ENCODE data around the gene PTK6.

Gene PTK6

DNA sequence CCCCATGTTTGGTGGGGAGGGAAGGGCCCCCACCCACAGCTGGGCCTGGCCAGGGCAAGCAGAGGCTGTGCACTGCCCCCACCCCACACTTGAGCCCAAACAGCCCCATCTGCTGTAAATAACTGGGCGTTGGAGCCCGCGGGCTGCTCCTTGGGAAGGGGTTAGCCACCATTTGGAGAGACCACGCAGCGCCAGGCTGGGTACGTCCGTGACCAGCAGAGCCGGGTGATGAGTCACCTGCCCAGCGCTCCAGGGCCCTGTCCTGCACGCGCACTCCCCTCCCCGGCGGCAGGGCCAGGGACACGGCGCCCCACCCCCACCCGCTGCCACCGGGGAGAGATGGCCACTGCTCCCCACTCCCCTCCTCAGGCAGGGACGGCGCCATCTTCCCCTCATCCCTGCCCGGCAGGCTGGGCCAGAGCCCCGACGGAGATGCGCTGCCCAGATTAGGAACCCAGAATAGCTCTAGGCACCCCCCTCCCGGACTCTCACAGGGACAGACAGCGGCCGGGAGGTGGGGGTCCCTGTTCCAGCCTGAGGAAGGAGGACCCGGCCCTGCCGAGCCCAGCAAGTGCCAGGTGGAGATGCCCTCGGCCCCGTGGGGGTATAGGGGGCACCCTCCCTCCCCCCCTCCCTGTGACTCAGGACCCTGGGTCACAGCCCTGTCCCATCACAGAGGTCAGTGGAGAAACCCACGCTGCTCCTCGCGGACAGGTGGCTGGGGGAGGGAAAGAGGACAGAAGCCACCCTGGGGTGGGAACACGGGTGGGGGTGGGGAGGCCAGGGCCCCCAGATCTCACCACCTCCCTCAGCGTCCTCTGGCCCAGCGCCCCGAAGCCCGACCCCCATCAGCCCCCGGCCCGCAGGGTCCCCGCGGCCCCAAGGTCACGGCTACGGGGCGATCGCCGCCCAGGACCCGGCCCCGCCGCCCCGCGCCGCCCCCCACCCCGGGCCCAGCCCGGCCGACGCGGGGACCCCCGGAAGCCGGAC lies 38.9 kb downstream of the PTK6 start:
- no peak for DNase-seq (ENCODE audit: low read depth)
- peak overlapping the region; percentile 39 for H3K4me3 ChIP-seq (ENCODE audit: low read length)
- no peak for TF ChIP-seq CTCF (conservative IDR thresholded peaks at IDR 0.05; ENCODE audit: low read depth, low read length)

DNA sequence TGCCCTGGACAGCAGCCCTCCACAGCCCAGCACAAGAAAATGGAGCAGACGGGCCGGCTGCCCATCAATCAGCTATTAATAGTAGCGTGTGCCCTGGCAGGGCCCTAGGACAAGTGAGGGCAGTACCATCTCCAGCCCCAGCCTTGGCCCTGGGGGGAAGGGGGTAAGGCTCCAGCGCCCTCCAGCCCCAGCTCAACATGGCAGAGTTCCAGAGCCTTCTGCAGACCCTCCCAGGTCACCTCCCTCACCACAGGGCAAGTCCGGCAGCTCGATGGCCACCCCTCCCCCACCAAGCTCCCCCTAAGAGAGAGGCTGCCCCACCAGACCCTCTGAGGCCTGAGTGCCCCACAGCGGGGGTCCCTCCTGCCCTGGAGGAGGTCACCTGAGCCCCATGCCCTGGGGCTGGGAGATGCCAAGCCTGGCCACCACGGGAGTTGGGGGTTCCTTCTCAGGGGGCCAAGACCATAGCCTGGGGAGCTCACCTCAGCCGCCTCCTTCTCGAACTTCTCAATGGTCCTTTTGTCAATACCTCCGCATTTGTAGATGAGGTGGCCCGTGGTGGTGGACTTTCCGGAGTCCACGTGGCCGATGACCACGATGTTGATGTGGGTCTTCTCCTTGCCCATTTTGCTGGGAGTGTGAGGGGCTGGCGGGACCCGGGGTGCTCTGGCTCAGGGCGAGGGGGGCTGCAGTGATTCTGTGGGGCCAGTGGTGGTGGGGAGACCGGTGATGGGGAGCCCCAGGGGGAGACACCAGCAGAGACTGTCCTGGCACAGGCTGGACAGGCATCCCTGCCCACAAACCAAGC lies 39.8 kb downstream of the PTK6 start:
- no peak for DNase-seq (ENCODE audit: low read depth)
- no peak for TF ChIP-seq CTCF (conservative IDR thresholded peaks at IDR 0.05; ENCODE audit: low read depth, low read length)
- H3K4me3 ChIP-seq (ENCODE audit: low read length), result peak overlapping the region; percentile 39

DNA sequence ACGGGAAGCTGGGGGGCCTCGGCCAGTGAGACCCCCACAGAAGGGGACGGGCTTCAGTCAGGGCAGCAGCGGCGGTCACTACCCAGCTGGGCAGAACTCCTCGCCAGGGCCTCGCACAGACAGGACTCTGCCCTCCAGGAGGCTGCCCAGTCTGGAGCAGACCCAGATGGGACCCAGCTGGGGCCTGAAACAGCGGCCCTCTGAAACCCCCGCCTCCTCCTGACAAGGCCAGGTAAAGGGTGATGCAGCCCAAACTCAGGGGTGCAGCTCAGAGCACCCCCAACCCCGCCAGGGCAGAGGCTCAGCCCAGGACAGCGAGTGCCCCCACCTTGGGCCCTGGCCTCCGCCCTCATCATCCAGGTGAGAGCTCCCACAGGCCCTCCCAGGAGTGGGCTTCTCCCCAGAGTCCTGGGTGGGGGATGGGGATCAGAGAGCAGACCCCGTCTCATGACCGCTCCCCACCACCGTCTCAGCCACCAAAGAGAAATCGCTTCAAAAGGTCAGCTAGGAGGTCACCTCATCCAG lies 40.5 kb downstream of the PTK6 start:
- no peak for DNase-seq (ENCODE audit: low read depth)
- TF ChIP-seq CTCF (conservative IDR thresholded peaks at IDR 0.05; ENCODE audit: low read depth, low read length), result no peak
- H3K4me3 ChIP-seq (ENCODE audit: low read length), result no peak overlapping the region

GRCh38 chr20:63495741-63496595 lies 41.2 kb downstream of the PTK6 start:
- DNase-seq (ENCODE audit: low read depth), result no peak
- no peak overlapping the region for H3K4me3 ChIP-seq (ENCODE audit: low read length)
- TF ChIP-seq CTCF (conservative IDR thresholded peaks at IDR 0.05; ENCODE audit: low read depth, low read length), result peak; percentile 94

DNA sequence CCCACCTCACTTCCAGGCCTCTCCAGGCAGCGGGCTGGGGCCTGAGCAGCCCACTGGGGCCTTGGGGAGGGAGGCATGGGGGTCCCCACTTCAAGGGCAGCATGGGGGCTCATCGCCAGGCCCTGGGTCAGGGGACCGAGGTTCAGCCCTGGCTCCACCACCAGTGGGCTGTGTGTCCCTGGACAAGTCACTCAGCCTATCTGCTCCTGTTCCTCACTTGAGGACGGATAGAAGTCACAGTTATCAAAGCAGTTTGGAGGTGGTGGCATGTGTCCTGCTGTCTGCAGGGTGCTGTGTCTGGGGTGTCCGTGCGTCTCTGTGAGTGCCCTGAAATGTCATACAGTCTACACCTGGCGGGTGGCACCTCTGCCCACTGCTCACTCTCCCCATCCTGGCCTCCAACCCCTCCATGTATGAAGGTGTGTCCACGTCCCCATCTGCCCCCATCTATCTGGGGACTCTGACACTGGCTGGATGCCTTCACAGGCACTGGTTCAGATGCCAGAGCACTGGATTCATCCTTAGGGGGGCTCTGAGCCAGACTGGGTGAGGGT lies 41.9 kb downstream of the PTK6 start:
- no peak overlapping the region for H3K4me3 ChIP-seq (ENCODE audit: low read length)
- DNase-seq (ENCODE audit: low read depth), result no peak
- TF ChIP-seq CTCF (conservative IDR thresholded peaks at IDR 0.05; ENCODE audit: low read depth, low read length), result no peak
